IMR-90 (cell line): Measurements from ENCODE around the gene FNDC5.

Source experiments
- BHLHE40 ChIP-seq: fragments of 150-350 bp; IDR thresholded peaks from 2 replicates; pipeline ENCODE4 v1.6.1; 2016; ENCODE audit warnings: mild to moderate bottlenecking, low read depth, low read length
- CEBPB ChIP-seq: IDR thresholded peaks from 2 replicates; pipeline ENCODE4 v1.6.1; 2012; ENCODE audit warnings: low read depth, low read length, improper control_type of control experiment
- CHD1 ChIP-seq: IDR thresholded peaks from 2 replicates; pipeline ENCODE4 v1.6.1; 2012; ENCODE audit warnings: low read depth, low read length, improper control_type of control experiment
- CTCF ChIP-seq: conservative IDR thresholded peaks from 2 replicates; pipeline ENCODE4 v1.5.1; 2012; ENCODE audit warnings: mild to moderate bottlenecking, low read depth, low read length, improper control_type of control experiment
- FOS ChIP-seq: fragments of 150-350 bp; IDR thresholded peaks from 2 replicates; pipeline ENCODE4 v1.6.1; 2016; ENCODE audit warnings: low read depth, low read length
- MAFK ChIP-seq: IDR thresholded peaks from 2 replicates; pipeline ENCODE4 v1.6.1; 2012; ENCODE audit warnings: low read depth, low read length, improper control_type of control experiment
- MAZ ChIP-seq: IDR thresholded peaks from 2 replicates; pipeline ENCODE4 v1.6.1; 2012; ENCODE audit warnings: low read depth, mild to moderate bottlenecking, low read length, improper control_type of control experiment, moderate library complexity, borderline replicate concordance
- POLR2A ChIP-seq: IDR thresholded peaks from 2 replicates; pipeline ENCODE4 v1.6.1; 2012; ENCODE audit warnings: mild to moderate bottlenecking, low read depth, low read length
- RAD21 ChIP-seq: IDR thresholded peaks from 2 replicates; pipeline ENCODE4 v1.6.1; 2012; ENCODE audit warnings: low read length, improper control_type of control experiment
- RFX5 ChIP-seq: IDR thresholded peaks from 2 replicates; pipeline ENCODE4 v1.8.0; 2012; ENCODE audit warnings: low read depth, mild to moderate bottlenecking, low read length, moderate library complexity
- SMC3 ChIP-seq: fragments of 150-350 bp; IDR thresholded peaks from 2 replicates; pipeline ENCODE4 v1.6.1; 2016; ENCODE audit warnings: low read depth, mild to moderate bottlenecking, antibody characterized with exemption, low read length, moderate library complexity
- USF2 ChIP-seq: fragments of 150-350 bp; IDR thresholded peaks from 2 replicates; pipeline ENCODE4 v1.6.1; 2017; ENCODE audit warnings: mild to moderate bottlenecking, antibody characterized with exemption, low read length, low read depth

GRCh38 chr1:32858791-32859190, 11.9 kb downstream of the FNDC5 start:
- TF ChIP-seq USF2 (no peak), RAD21 (no peak), CTCF (no peak), BHLHE40 (no peak), CEBPB (no peak), POLR2A (no peak), SMC3 (no peak), RFX5 (no peak), MAFK (no peak), FOS (no peak), CHD1 (no peak), MAZ (no peak)
